Sigmoid colon (tissue), 4 donors: Measurements from ENCODE around the gene S100A10.

Experiments used
- POLR2A ChIP-seq, 2 donors: fragments of 450-650 bp; IDR thresholded peaks; one replicate each; pipeline ENCODE4 v1.6.1; 2016; ENCODE audit warnings: antibody characterized with exemption in 2 of 2, mild to moderate bottlenecking in 2 of 2, moderate library complexity in 2 of 2
- POLR2AphosphoS5 ChIP-seq, 4 donors: sonication (generic); formaldehyde crosslinking; IDR thresholded peaks; one replicate each; pipeline ENCODE4 v1.6.1; 2017; ENCODE audit warnings: antibody characterized with exemption in 4 of 4
- TF ChIP-seq, protein P1 (sequence below), 4 experiments: fragments of 450-650 bp in 3 of 4; fragments of 200-600 bp in 1 of 4; IDR thresholded peaks; one replicate each; pipeline ENCODE4 v1.5.1; 2016 to 2019; ENCODE audit warnings: antibody characterized with exemption in 4 of 4, mild to moderate bottlenecking in 3 of 4, moderate library complexity in 2 of 4

- TF ChIP-seq, protein P1, sequence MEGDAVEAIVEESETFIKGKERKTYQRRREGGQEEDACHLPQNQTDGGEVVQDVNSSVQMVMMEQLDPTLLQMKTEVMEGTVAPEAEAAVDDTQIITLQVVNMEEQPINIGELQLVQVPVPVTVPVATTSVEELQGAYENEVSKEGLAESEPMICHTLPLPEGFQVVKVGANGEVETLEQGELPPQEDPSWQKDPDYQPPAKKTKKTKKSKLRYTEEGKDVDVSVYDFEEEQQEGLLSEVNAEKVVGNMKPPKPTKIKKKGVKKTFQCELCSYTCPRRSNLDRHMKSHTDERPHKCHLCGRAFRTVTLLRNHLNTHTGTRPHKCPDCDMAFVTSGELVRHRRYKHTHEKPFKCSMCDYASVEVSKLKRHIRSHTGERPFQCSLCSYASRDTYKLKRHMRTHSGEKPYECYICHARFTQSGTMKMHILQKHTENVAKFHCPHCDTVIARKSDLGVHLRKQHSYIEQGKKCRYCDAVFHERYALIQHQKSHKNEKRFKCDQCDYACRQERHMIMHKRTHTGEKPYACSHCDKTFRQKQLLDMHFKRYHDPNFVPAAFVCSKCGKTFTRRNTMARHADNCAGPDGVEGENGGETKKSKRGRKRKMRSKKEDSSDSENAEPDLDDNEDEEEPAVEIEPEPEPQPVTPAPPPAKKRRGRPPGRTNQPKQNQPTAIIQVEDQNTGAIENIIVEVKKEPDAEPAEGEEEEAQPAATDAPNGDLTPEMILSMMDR (IDR thresholded peaks at IDR 0.05) = no peak
- no peak for TF ChIP-seq POLR2AphosphoS5 (IDR thresholded peaks at IDR 0.05)
- no peak for TF ChIP-seq POLR2A (IDR thresholded peaks at IDR 0.05)
These were observed 40.6 kb upstream of the S100A10 start for GRCh38 chr1:152034324-152034653.
